Trophoblast cell (in vitro differentiated cells and primary cell): ENCODE measurements around the gene CDC25C. TPM values are rescaled to one million over a fixed set of nuclear protein-coding genes. Genes with fewer than 3 reads are reported as not detected.

Experiments used
- DNase-seq, 2 donors: peaks; one replicate each; pipeline ENCODE4 v3.0.0-alpha.2; 2016
- H2AFZ ChIP-seq: 2 replicates; pipeline ENCODE4 v1.6.1; 2013; ENCODE audit warnings: low read length, moderate library complexity, mild to moderate bottlenecking; ENCODE audit not compliant: insufficient read depth, poor library complexity
- H2AK5ac ChIP-seq: 2 replicates; pipeline ENCODE4 v1.6.1; 2013; ENCODE audit warnings: mild to moderate bottlenecking, low read length
- H2BK120ac ChIP-seq: 2 replicates; pipeline ENCODE4 v1.6.1; 2013; ENCODE audit warnings: low read length, mild to moderate bottlenecking, moderate library complexity; ENCODE audit not compliant: insufficient read depth, poor library complexity
- H2BK12ac ChIP-seq: 2 replicates; pipeline ENCODE4 v1.6.1; 2013; ENCODE audit warnings: mild to moderate bottlenecking, low read length, moderate library complexity
- H2BK5ac ChIP-seq: 2 replicates; pipeline ENCODE4 v1.6.1; 2013; ENCODE audit warnings: low read length, low read depth, moderate library complexity, mild to moderate bottlenecking; ENCODE audit not compliant: poor library complexity
- H3K14ac ChIP-seq: 2 replicates; pipeline ENCODE4 v1.6.1; 2013; ENCODE audit warnings: mild to moderate bottlenecking, low read length
- H3K18ac ChIP-seq: 2 replicates; pipeline ENCODE4 v1.6.1; 2013; ENCODE audit warnings: mild to moderate bottlenecking, low read length
- H3K23ac ChIP-seq: 2 replicates; pipeline ENCODE4 v1.6.1; 2013; ENCODE audit warnings: low read length
- H3K27ac ChIP-seq: 2 replicates; pipeline ENCODE4 v1.5.1; 2013; ENCODE audit warnings: low read depth, mild to moderate bottlenecking, inconsistent platforms, low read length, moderate library complexity
- H3K27me3 ChIP-seq: 2 replicates; pipeline ENCODE4 v1.6.1; 2013; ENCODE audit warnings: inconsistent platforms, mild to moderate bottlenecking, low read length, moderate library complexity; ENCODE audit not compliant: insufficient read depth
- H3K36me3 ChIP-seq, 2 experiments: 1 replicate in 1 of 2; 2 replicates in 1 of 2; pipeline ENCODE4 v1.6.1; 2013; ENCODE audit warnings: low read length in 2 of 2, mild to moderate bottlenecking in 2 of 2, moderate library complexity in 1 of 2; ENCODE audit not compliant: insufficient read depth in 2 of 2, control insufficient read depth in 1 of 2
- H3K4ac ChIP-seq: 2 replicates; pipeline ENCODE4 v1.6.1; 2013; ENCODE audit warnings: low read depth, mild to moderate bottlenecking, low read length, moderate library complexity
- H3K4me1 ChIP-seq, 2 experiments: 1 replicate in 1 of 2; 2 replicates in 1 of 2; pipeline ENCODE4 v1.6.1; 2013; ENCODE audit warnings: low read length in 2 of 2, mild to moderate bottlenecking in 2 of 2, moderate library complexity in 1 of 2; ENCODE audit not compliant: insufficient read depth in 2 of 2, control insufficient read depth in 1 of 2
- H3K4me2 ChIP-seq: 2 replicates; pipeline ENCODE4 v1.6.1; 2013; ENCODE audit warnings: inconsistent platforms, mild to moderate bottlenecking, low read length, moderate library complexity
- H3K4me3 ChIP-seq: 2 replicates; pipeline ENCODE4 v1.5.1; 2013; ENCODE audit warnings: mild to moderate bottlenecking, low read depth, low read length, inconsistent platforms
- H3K79me1 ChIP-seq: one replicate; pipeline ENCODE4 v1.6.1; 2013; ENCODE audit warnings: low read length
- H3K79me2 ChIP-seq: 2 replicates; pipeline ENCODE4 v1.6.1; 2013; ENCODE audit warnings: low read length, mild to moderate bottlenecking; ENCODE audit not compliant: control insufficient read depth, insufficient read depth, poor library complexity
- H3K9ac ChIP-seq: 2 replicates; pipeline ENCODE4 v1.6.1; 2013; ENCODE audit warnings: mild to moderate bottlenecking, low read length
- H3K9me3 ChIP-seq: 2 replicates; pipeline ENCODE4 v1.6.1; 2013; ENCODE audit warnings: low read depth, mild to moderate bottlenecking, control low read depth, inconsistent platforms, low read length; ENCODE audit not compliant: insufficient read depth
- H4K12ac ChIP-seq: 2 replicates; pipeline ENCODE4 v1.6.1; 2013; ENCODE audit warnings: low read depth, mild to moderate bottlenecking, low read length, moderate library complexity
- H4K8ac ChIP-seq: 2 replicates; pipeline ENCODE4 v1.6.1; 2013; ENCODE audit warnings: low read depth, mild to moderate bottlenecking, low read length, moderate library complexity
- H4K91ac ChIP-seq: one replicate; pipeline ENCODE4 v1.6.1; 2013; ENCODE audit warnings: low read depth, mild to moderate bottlenecking, low read length, moderate library complexity
- WGBS: extraction: QIAGEN DNeasy Blood & Tissue Kit; methylation state at CpG from one replicate; pipeline ENCODE4 v1.1.7; 2013; ENCODE audit warnings: missing lambda C conversion rate; ENCODE audit not compliant: insufficient read length, insufficient coverage; ENCODE audit errors: extremely low coverage; 5-methylcytosine and 5-hydroxymethylcytosine counted together
- polyA plus RNA-seq: library from polyadenylated mRNA; stranded (reverse); fragments of 200-250 nt; gene quantifications from 2 replicates; pipeline ENCODE4 v1.2.3, GENCODE V29; 2013

The CDC25C gene
- polyA plus RNA-seq = 13.6 and 14.2 TPM in 2 replicates

- no peak within 1 kb of the TSS for H2AK5ac ChIP-seq
- H3K4me1 ChIP-seq = peaks cover 0 to 4% of the 10 kb centered on the region in 2 experiments
- H4K12ac ChIP-seq = no peak within 1 kb of the TSS
- H3K9ac ChIP-seq = peak within 1 kb of the TSS; percentile 75
- H2BK12ac ChIP-seq = no peak within 1 kb of the TSS
- no peak within 1 kb of the TSS for H4K91ac ChIP-seq
- no peaks in the 10 kb centered on the region for H3K79me1 ChIP-seq
- H2BK120ac ChIP-seq = peak within 1 kb of the TSS; percentile 34
- no peaks in the 10 kb centered on the region for H3K9me3 ChIP-seq
- H4K8ac ChIP-seq = peak within 1 kb of the TSS; percentile 30
- peak within 1 kb of the TSS; percentile 84 for H2AFZ ChIP-seq
- no peak within 1 kb of the TSS for H3K18ac ChIP-seq
- peaks cover 0 to 3% of the 10 kb centered on the region in 2 experiments for H3K36me3 ChIP-seq
- H3K23ac ChIP-seq = no peak within 1 kb of the TSS
- H3K4me2 ChIP-seq = peak within 1 kb of the TSS; percentile 94
- H3K4ac ChIP-seq = no peak within 1 kb of the TSS
- peak within 1 kb of the TSS; percentile 73 for H3K4me3 ChIP-seq
- H3K27ac ChIP-seq = peak within 1 kb of the TSS; percentile 20
- no peak within 1 kb of the TSS for H3K14ac ChIP-seq
- H3K27me3 ChIP-seq = no peaks in the 10 kb centered on the region
- no peaks in the 10 kb centered on the region for H3K79me2 ChIP-seq
- peak within 1 kb of the TSS; percentile 22 for H2BK5ac ChIP-seq
- DNase-seq = peak; percentile 100
- no CpG with 5 or more reads among the region's 55 CpGs for WGBS
Measured at GRCh38 chr5:138331449-138332368, at the start of gene CDC25C. CDC25C (minus strand) TSS chr5:138331804; CDS start chr5:138331180, 624 bp downstream.

- Histone ChIP-seq H2BK12ac (no peak overlapping the region), H3K27ac (no peak overlapping the region), H3K79me1 (no peaks in the 10 kb centered on the region), H3K4me1 (peaks cover 0 to 6% of the 10 kb centered on the region in 2 experiments), H2BK120ac (no peak overlapping the region), H4K12ac (no peak overlapping the region), H2BK5ac (no peak overlapping the region), H3K9me3 (no peaks in the 10 kb centered on the region), H4K8ac (no peak overlapping the region), H3K4ac (no peak overlapping the region), H3K18ac (no peak overlapping the region), H3K9ac (no peak overlapping the region), H2AFZ (no peak overlapping the region), H3K23ac (no peak overlapping the region), H3K27me3 (no peaks in the 10 kb centered on the region), H3K4me2 (no peak overlapping the region), H3K14ac (no peak overlapping the region), H2AK5ac (no peak overlapping the region), H3K4me3 (no peak overlapping the region), H3K79me2 (peaks cover 3% of the 10 kb centered on the region), H3K36me3 (peaks cover 11 to 19% of the 10 kb centered on the region in 2 experiments), H4K91ac (no peak overlapping the region)
- DNase-seq = no peak
- no CpG with 5 or more reads among the region's 5 CpGs for WGBS
Measured at GRCh38 chr5:138372653-138373052, 41.0 kb upstream of the CDC25C start.

GRCh38 chr5:138372225-138372624 is 40.6 kb upstream of the CDC25C start:
- no CpG with 5 or more reads among the region's 1 CpG for WGBS

GRCh38 chr5:138371454-138371853 is 39.9 kb upstream of the CDC25C start:
- Histone ChIP-seq H2AFZ (no peak overlapping the region), H2BK120ac (no peak overlapping the region), H2BK12ac (no peak overlapping the region), H2AK5ac (no peak overlapping the region), H3K27ac (no peak overlapping the region), H3K4me1 (peaks cover 0 to 6% of the 10 kb centered on the region in 2 experiments), H3K4ac (no peak overlapping the region), H3K18ac (no peak overlapping the region), H4K12ac (no peak overlapping the region), H3K4me2 (no peak overlapping the region), H3K23ac (no peak overlapping the region), H3K14ac (no peak overlapping the region), H4K91ac (no peak overlapping the region), H3K79me1 (no peaks in the 10 kb centered on the region), H3K36me3 (peaks cover 8 to 17% of the 10 kb centered on the region in 2 experiments), H3K27me3 (no peaks in the 10 kb centered on the region), H3K9me3 (no peaks in the 10 kb centered on the region), H3K9ac (no peak overlapping the region), H4K8ac (no peak overlapping the region), H3K79me2 (peaks cover 3% of the 10 kb centered on the region), H2BK5ac (no peak overlapping the region), H3K4me3 (no peak overlapping the region)
- DNase-seq = peak in 1 of 2 donors; percentile 49
- WGBS = no CpG with 5 or more reads among the region's 2 CpGs

More at GRCh38 chr5:138372225-138372624, 40.6 kb upstream of the CDC25C start:
- no peak overlapping the region for H4K91ac ChIP-seq
- H3K14ac ChIP-seq = no peak overlapping the region
- no peak overlapping the region for H2AK5ac ChIP-seq
- peaks cover 9 to 17% of the 10 kb centered on the region in 2 experiments for H3K36me3 ChIP-seq
- no peak overlapping the region for H3K9ac ChIP-seq
- no peak overlapping the region for H3K27ac ChIP-seq
- H3K27me3 ChIP-seq = no peaks in the 10 kb centered on the region
- H2AFZ ChIP-seq = no peak overlapping the region
- no peak overlapping the region for H3K18ac ChIP-seq
- no peak overlapping the region for H3K23ac ChIP-seq
- peaks cover 3% of the 10 kb centered on the region for H3K79me2 ChIP-seq
- no peak overlapping the region for H2BK12ac ChIP-seq
- H3K4ac ChIP-seq = no peak overlapping the region
- H2BK5ac ChIP-seq = no peak overlapping the region
- H3K4me1 ChIP-seq = peaks cover 0 to 6% of the 10 kb centered on the region in 2 experiments
- no peaks in the 10 kb centered on the region for H3K9me3 ChIP-seq
- H4K12ac ChIP-seq = no peak overlapping the region
- H4K8ac ChIP-seq = no peak overlapping the region
- no peak overlapping the region for H3K4me3 ChIP-seq
- no peak overlapping the region for H3K4me2 ChIP-seq
- no peaks in the 10 kb centered on the region for H3K79me1 ChIP-seq
- no peak for DNase-seq
- no peak overlapping the region for H2BK120ac ChIP-seq
